Neural cell (in vitro differentiated cells): ENCODE measurements around the gene PRR5. TPM values are rescaled to one million over a fixed set of nuclear protein-coding genes. Genes with fewer than 3 reads are reported as not detected.

ENCODE experiments used
- H2AFZ ChIP-seq: fragments of 200-600, 300-800 bp; sonication (generic), shearing (Covaris generic); 2 replicates; pipeline ENCODE4 v1.6.0; 2014; ENCODE audit warnings: low read depth, mild to moderate bottlenecking, antibody characterized with exemption, low read length, moderate library complexity
- H3F3A ChIP-seq: fragments of 200-600 bp; shearing (Covaris generic); 2 replicates; pipeline ENCODE4 v1.6.1; 2016; ENCODE audit warnings: mild to moderate bottlenecking, moderate library complexity, mixed read lengths, antibody characterized with exemption, low read length; ENCODE audit not compliant: insufficient read depth, poor library complexity, severe bottlenecking
- H3K27ac ChIP-seq: fragments of 200-600, 300-800 bp; sonication (generic), shearing (Covaris generic); 2 replicates; pipeline ENCODE4 v1.5.1; 2014; ENCODE audit warnings: mild to moderate bottlenecking, low read length, moderate library complexity
- H3K27me3 ChIP-seq: fragments of 300-800, 200-600 bp; sonication (generic), shearing (Covaris generic); 2 replicates; pipeline ENCODE4 v1.6.0; 2014; ENCODE audit warnings: mild to moderate bottlenecking, low read depth, low read length, moderate library complexity; ENCODE audit not compliant: insufficient read depth
- H3K36me3 ChIP-seq: fragments of 300-800, 200-600 bp; sonication (generic), shearing (Covaris generic); 2 replicates; pipeline ENCODE4 v1.5.1; 2014; ENCODE audit warnings: mild to moderate bottlenecking, antibody characterized with exemption, low read length, moderate library complexity; ENCODE audit not compliant: insufficient read depth
- H3K4me2 ChIP-seq: fragments of 300-800, 200-600 bp; sonication (generic), shearing (Covaris generic); 2 replicates; pipeline ENCODE4 v1.6.0; 2014; ENCODE audit warnings: mild to moderate bottlenecking, low read length
- H3K4me3 ChIP-seq: fragments of 300-800, 200-600 bp; sonication (generic), shearing (Covaris generic); 2 replicates; pipeline ENCODE4 v1.5.1; 2014; ENCODE audit warnings: mild to moderate bottlenecking, low read length, moderate library complexity
- H3K79me2 ChIP-seq: fragments of 200-600 bp; shearing (Covaris generic); replicated peaks from 2 replicates; pipeline ENCODE4 v1.6.0; 2014; ENCODE audit warnings: mild to moderate bottlenecking, low read length, moderate library complexity; ENCODE audit not compliant: insufficient read depth
- H3K9ac ChIP-seq: fragments of 300-800, 200-600 bp; sonication (generic), shearing (Covaris generic); 2 replicates; pipeline ENCODE4 v1.6.1; 2016; ENCODE audit warnings: mild to moderate bottlenecking, low read length, mixed read lengths
- H3K9me2 ChIP-seq: fragments of 200-600 bp; shearing (Covaris generic); 2 replicates; pipeline ENCODE4 v1.6.1; 2016; ENCODE audit warnings: mild to moderate bottlenecking, low read length, mixed read lengths; ENCODE audit not compliant: insufficient read depth
- H3K9me3 ChIP-seq: fragments of 200-600, 300-800 bp; sonication (generic), shearing (Covaris generic); 2 replicates; pipeline ENCODE4 v1.6.1; 2016; ENCODE audit warnings: mild to moderate bottlenecking, mixed run types, low read length, moderate library complexity, mixed read lengths
- H4K20me1 ChIP-seq: fragments of 200-600 bp; shearing (Covaris generic); 2 replicates; pipeline ENCODE4 v1.6.1; 2016; ENCODE audit warnings: mild to moderate bottlenecking, mixed run types; ENCODE audit not compliant: insufficient read depth
- CTCF ChIP-seq: fragments of 450-650 bp; IDR thresholded peaks from 2 replicates; pipeline ENCODE4 v1.5.1; 2014; ENCODE audit warnings: antibody characterized with exemption, mild to moderate bottlenecking, moderate library complexity; ENCODE audit not compliant: poor library complexity, severe bottlenecking
- EP300 ChIP-seq: fragments of 450-650 bp; conservative IDR thresholded peaks from 2 replicates; pipeline ENCODE4 v1.6.1; 2014; ENCODE audit warnings: antibody characterized with exemption, mild to moderate bottlenecking, moderate library complexity; ENCODE audit not compliant: poor library complexity, severe bottlenecking
- EZH2 ChIP-seq: fragments of 200-600, 300-800 bp; shearing (Covaris generic), sonication (generic); IDR thresholded peaks from 2 replicates; pipeline ENCODE4 v1.6.1; 2014; ENCODE audit warnings: antibody characterized with exemption, low read length, borderline replicate concordance, mild to moderate bottlenecking; ENCODE audit not compliant: insufficient read depth, poor library complexity, severe bottlenecking
- MXI1 ChIP-seq: fragments of 450-650 bp; conservative IDR thresholded peaks from 2 replicates; pipeline ENCODE4 v1.6.1; 2014; ENCODE audit warnings: antibody characterized with exemption, mild to moderate bottlenecking; ENCODE audit not compliant: poor library complexity, severe bottlenecking
- POLR2AphosphoS5 ChIP-seq: IDR thresholded peaks from 2 replicates; pipeline ENCODE4 v1.6.1; 2012
- RAD21 ChIP-seq: fragments of 450-650 bp; conservative IDR thresholded peaks from 2 replicates; pipeline ENCODE4 v1.6.1; 2014; ENCODE audit warnings: antibody characterized with exemption, mild to moderate bottlenecking, moderate library complexity
- REST ChIP-seq: IDR thresholded peaks from 2 replicates; pipeline ENCODE4 v1.6.1; 2012; ENCODE audit warnings: borderline replicate concordance
- SMC3 ChIP-seq: fragments of 450-650 bp; conservative IDR thresholded peaks from 2 replicates; pipeline ENCODE4 v1.6.1; 2014; ENCODE audit warnings: antibody characterized with exemption, mild to moderate bottlenecking, moderate library complexity; ENCODE audit not compliant: poor library complexity
- TAF1 ChIP-seq: IDR thresholded peaks from 2 replicates; pipeline ENCODE4 v1.6.1; 2012; ENCODE audit warnings: low read depth
- polyA plus RNA-seq: library from polyadenylated mRNA; depleted of rRNA; stranded (reverse); fragments of >200 nt; gene quantifications from 2 replicates; pipeline ENCODE4 v1.2.3, GENCODE V29; 2014

Gene PRR5
- polyA plus RNA-seq, 1 donor from 2014 or later = 16.2 TPM

DNA sequence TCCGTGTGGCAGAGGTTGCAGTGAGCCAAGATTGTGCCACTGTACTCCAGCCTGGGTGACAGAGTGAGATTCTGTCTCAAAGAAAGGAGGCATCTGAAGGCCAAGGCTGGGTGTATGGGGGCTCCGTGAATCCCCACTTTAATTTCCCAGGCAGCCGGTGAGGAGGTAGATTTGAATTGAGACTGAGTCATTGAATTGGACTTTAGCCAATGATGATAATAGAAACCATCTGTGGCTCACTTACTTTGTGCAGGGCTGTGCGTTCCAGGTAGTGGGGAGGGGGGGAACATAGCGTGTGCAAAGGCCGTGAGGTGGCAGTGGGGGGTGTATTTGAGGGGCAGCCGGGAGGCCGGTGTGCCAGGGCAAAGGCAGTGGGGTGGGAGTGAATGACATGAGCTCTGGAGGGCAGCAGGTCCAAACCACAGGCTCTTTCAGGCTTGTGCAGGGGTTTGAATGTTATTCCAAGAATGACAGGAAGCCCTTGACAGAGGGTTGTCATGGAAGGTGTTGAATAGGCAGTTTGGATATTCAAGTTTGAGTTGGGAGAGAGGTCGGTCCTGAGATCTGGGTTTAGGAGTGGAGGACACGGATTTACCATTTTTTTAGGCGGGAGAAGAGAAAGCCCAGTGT lies 56.5 kb downstream of the PRR5 start:
- Histone ChIP-seq H3K27ac (no peak overlapping the region), H3K4me2 (no peak overlapping the region), H2AFZ (no peak overlapping the region), H3K79me2 (no peaks in the 10 kb centered on the region), H3K9me3 (no peaks in the 10 kb centered on the region), H3K4me3 (no peak overlapping the region), H3K9me2 (no peaks in the 10 kb centered on the region), H3K27me3 (peaks cover 8% of the 10 kb centered on the region), H3K9ac (no peak overlapping the region), H3K36me3 (no peaks in the 10 kb centered on the region), H3F3A (no peaks in the 10 kb centered on the region), H4K20me1 (no peaks in the 10 kb centered on the region)
- TF ChIP-seq RAD21 = no peak
- no peak for TF ChIP-seq EP300
- no peak for TF ChIP-seq SMC3
- TF ChIP-seq CTCF = no peak
- TF ChIP-seq TAF1 = no peak
- TF ChIP-seq EZH2 = no peak
- TF ChIP-seq REST = no peak
- TF ChIP-seq POLR2AphosphoS5 = no peak
- TF ChIP-seq MXI1 = no peak

GRCh38 chr22:44759001-44759400 lies 57.0 kb downstream of the PRR5 start:
- Histone ChIP-seq H3K9me3 (no peaks in the 10 kb centered on the region), H2AFZ (no peak overlapping the region), H3K4me3 (no peak overlapping the region), H3K36me3 (no peaks in the 10 kb centered on the region), H3K9me2 (no peaks in the 10 kb centered on the region), H3K27me3 (peaks cover 2% of the 10 kb centered on the region), H3K27ac (no peak overlapping the region), H3F3A (no peaks in the 10 kb centered on the region), H4K20me1 (no peaks in the 10 kb centered on the region), H3K9ac (no peak overlapping the region), H3K79me2 (no peaks in the 10 kb centered on the region), H3K4me2 (no peak overlapping the region)
- TF ChIP-seq POLR2AphosphoS5 (no peak), TAF1 (no peak), CTCF (no peak), EP300 (no peak), SMC3 (no peak), EZH2 (no peak), MXI1 (no peak), REST (no peak), RAD21 (no peak)
